ENCODE data around the gene HTT. TPM values are rescaled to one million over a fixed set of nuclear protein-coding genes. Genes with fewer than 3 reads are reported as not detected.

Gene HTT
- total and polyA plus RNA-seq, 2 of the 8 experiments (the other 6 are each of a cell fraction or from before 2014, with no cell fraction given), result 24.0 to 71.0 TPM

DNA sequence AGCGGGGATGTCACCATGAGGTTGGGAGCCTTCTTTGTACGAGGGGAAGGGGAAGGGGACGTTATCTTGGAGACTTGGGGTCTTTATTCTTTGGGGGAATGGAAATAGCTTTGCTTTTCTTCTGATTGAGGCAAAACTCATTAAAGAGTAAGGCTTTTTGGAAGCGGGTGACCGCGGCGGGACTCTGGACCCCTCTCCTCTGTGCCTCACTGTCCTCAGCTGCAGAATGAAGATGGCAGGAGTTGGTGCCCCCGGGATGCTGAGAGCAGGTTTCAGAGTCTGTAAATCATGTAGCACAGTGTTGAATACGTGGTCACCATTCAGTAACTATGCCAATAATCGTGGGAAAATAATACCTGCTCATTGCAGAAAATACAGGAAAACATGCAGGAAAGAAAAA, 32.3 kb upstream of the HTT start (continued):
- TF ChIP-seq ATF2 (IDR thresholded peaks at IDR 0.05; ENCODE audit: low read length), result no peak
